Neuronal stem cell (in vitro differentiated cells): ENCODE results near the gene PLXND1.
"Not testable (repeated sequence)": the region's sequence is repeated elsewhere in the genome, so short reads cannot be mapped to it uniquely, and the experiment has no call there.

Experiments
- DNase-seq: peaks from one replicate; pipeline ENCODE4 v3.0.0-alpha.2; 2013; ENCODE audit warnings: low spot score
- H2AFZ ChIP-seq: one replicate; pipeline ENCODE4 v1.6.1; 2013; ENCODE audit warnings: mild to moderate bottlenecking, low read length, inconsistent platforms
- H2AK5ac ChIP-seq: 2 replicates; pipeline ENCODE4 v1.6.1; 2013; ENCODE audit warnings: low read depth, mild to moderate bottlenecking, inconsistent platforms, low read length, moderate library complexity, mixed read lengths
- H2BK120ac ChIP-seq: 2 replicates; pipeline ENCODE4 v1.6.1; 2013; ENCODE audit warnings: low read depth, mild to moderate bottlenecking, inconsistent platforms, low read length, moderate library complexity, mixed read lengths
- H2BK12ac ChIP-seq: one replicate; pipeline ENCODE4 v1.6.1; 2013; ENCODE audit warnings: low read length, inconsistent platforms
- H2BK15ac ChIP-seq: 2 replicates; pipeline ENCODE4 v1.6.1; 2013; ENCODE audit warnings: mild to moderate bottlenecking, low read length, inconsistent platforms, mixed read lengths
- H2BK5ac ChIP-seq: one replicate; pipeline ENCODE4 v1.6.1; 2013; ENCODE audit warnings: inconsistent platforms, mild to moderate bottlenecking, low read length, moderate library complexity
- H3K14ac ChIP-seq: one replicate; pipeline ENCODE4 v1.6.1; 2013; ENCODE audit warnings: low read length, inconsistent platforms
- H3K18ac ChIP-seq: 2 replicates; pipeline ENCODE4 v1.6.1; 2013; ENCODE audit warnings: low read length, inconsistent platforms
- H3K23ac ChIP-seq: 2 replicates; pipeline ENCODE4 v1.6.1; 2013; ENCODE audit warnings: low read depth, mild to moderate bottlenecking, mixed read lengths, low read length, inconsistent platforms; ENCODE audit not compliant: poor library complexity
- H3K27ac ChIP-seq: replicated peaks from 3 replicates; pipeline ENCODE4 v1.5.1; 2013; ENCODE audit warnings: low read length, inconsistent platforms
- H3K27me3 ChIP-seq, 3 experiments: 2 replicates each; pipeline ENCODE4 v1.6.1; 2013; ENCODE audit warnings: low read length in 3 of 3, mild to moderate bottlenecking in 2 of 3, inconsistent platforms in 1 of 3, low read depth in 1 of 3, mixed read lengths in 1 of 3, moderate library complexity in 1 of 3; ENCODE audit not compliant: control insufficient read depth in 3 of 3, insufficient read depth in 3 of 3
- H3K36me3 ChIP-seq, 2 donors: replicated peaks in 1 of 2; 2 replicates each; pipeline ENCODE4 v1.6.1; 2013; ENCODE audit warnings: low read length in 2 of 2; ENCODE audit not compliant: control insufficient read depth in 2 of 2, insufficient read depth in 2 of 2
- H3K4ac ChIP-seq: 2 replicates; pipeline ENCODE4 v1.6.1; 2013; ENCODE audit warnings: inconsistent platforms, mild to moderate bottlenecking, low read length, moderate library complexity
- H3K4me1 ChIP-seq, 2 donors: 1 replicate in 1 of 2; 2 replicates in 1 of 2; pipeline ENCODE4 v1.6.1; 2013; ENCODE audit warnings: low read length in 2 of 2, low read depth in 1 of 2; ENCODE audit not compliant: control insufficient read depth in 2 of 2, insufficient read depth in 1 of 2
- H3K4me2 ChIP-seq: one replicate; pipeline ENCODE4 v1.6.1; 2013; ENCODE audit warnings: mild to moderate bottlenecking, low read length, inconsistent platforms; ENCODE audit not compliant: insufficient read depth, poor library complexity, severe bottlenecking
- H3K4me3 ChIP-seq, 2 donors: 2 replicates each; pipeline ENCODE4 v1.5.1; 2013; ENCODE audit warnings: low read length in 2 of 2, mild to moderate bottlenecking in 2 of 2, inconsistent platforms in 1 of 2, moderate library complexity in 1 of 2
- H3K79me1 ChIP-seq: one replicate; pipeline ENCODE4 v1.6.1; 2013; ENCODE audit warnings: low read depth, mild to moderate bottlenecking, inconsistent platforms, low read length, moderate library complexity
- H3K9ac ChIP-seq: one replicate; pipeline ENCODE4 v1.6.1; 2013; ENCODE audit warnings: mild to moderate bottlenecking, low read depth, low read length, inconsistent platforms; ENCODE audit not compliant: poor library complexity
- H3K9me3 ChIP-seq, 2 donors: replicated peaks in 1 of 2; 2 replicates each; pipeline versions ENCODE3 to v1.6.1; 2013; ENCODE audit warnings: low read length in 2 of 2, mild to moderate bottlenecking in 2 of 2, inconsistent platforms in 1 of 2, low read depth in 1 of 2, mixed read lengths in 1 of 2, moderate library complexity in 1 of 2; ENCODE audit not compliant: control insufficient read depth in 2 of 2, insufficient read depth in 1 of 2
- H4K8ac ChIP-seq: one replicate; pipeline ENCODE4 v1.6.1; 2013; ENCODE audit warnings: low read depth, mild to moderate bottlenecking, inconsistent platforms, low read length, moderate library complexity
- H4K91ac ChIP-seq: one replicate; pipeline ENCODE4 v1.6.1; 2013; ENCODE audit warnings: low read length, low read depth, mild to moderate bottlenecking, inconsistent platforms; ENCODE audit not compliant: poor library complexity
- WGBS, 2 donors: extraction: QIAGEN DNeasy Blood & Tissue Kit; methylation state at CpG; one replicate each; pipeline ENCODE4 v1.1.7; 2013; ENCODE audit warnings: missing lambda C conversion rate in 2 of 2, mixed read lengths in 1 of 2; ENCODE audit not compliant: insufficient read length in 2 of 2, insufficient replicate concordance in 1 of 2; ENCODE audit errors: extremely low coverage in 2 of 2; 5-methylcytosine and 5-hydroxymethylcytosine counted together

Gene PLXND1

GRCh38 chr3:129515821-129516432 is 90.5 kb downstream of the PLXND1 start:
- not testable (repeated sequence) for H2AK5ac ChIP-seq, DNase-seq, H3K23ac ChIP-seq, H2BK15ac ChIP-seq, H3K27ac ChIP-seq, H3K9me3 ChIP-seq, H3K4me2 ChIP-seq, H4K91ac ChIP-seq, H3K14ac ChIP-seq, H3K4me3 ChIP-seq, H3K18ac ChIP-seq, H3K27me3 ChIP-seq, H3K79me1 ChIP-seq, H2BK5ac ChIP-seq, H3K4ac ChIP-seq, H4K8ac ChIP-seq, H2AFZ ChIP-seq, H3K4me1 ChIP-seq, H2BK12ac ChIP-seq
- no CpG with 5 or more reads among the region's 7 CpGs for WGBS, 2 donors
- Histone ChIP-seq H3K9ac (peak overlapping the region; percentile 35), H2BK120ac (peak overlapping the region; percentile 27), H3K36me3 (peaks cover 18 to 63% of the 10 kb centered on the region in 2 donors)

DNA sequence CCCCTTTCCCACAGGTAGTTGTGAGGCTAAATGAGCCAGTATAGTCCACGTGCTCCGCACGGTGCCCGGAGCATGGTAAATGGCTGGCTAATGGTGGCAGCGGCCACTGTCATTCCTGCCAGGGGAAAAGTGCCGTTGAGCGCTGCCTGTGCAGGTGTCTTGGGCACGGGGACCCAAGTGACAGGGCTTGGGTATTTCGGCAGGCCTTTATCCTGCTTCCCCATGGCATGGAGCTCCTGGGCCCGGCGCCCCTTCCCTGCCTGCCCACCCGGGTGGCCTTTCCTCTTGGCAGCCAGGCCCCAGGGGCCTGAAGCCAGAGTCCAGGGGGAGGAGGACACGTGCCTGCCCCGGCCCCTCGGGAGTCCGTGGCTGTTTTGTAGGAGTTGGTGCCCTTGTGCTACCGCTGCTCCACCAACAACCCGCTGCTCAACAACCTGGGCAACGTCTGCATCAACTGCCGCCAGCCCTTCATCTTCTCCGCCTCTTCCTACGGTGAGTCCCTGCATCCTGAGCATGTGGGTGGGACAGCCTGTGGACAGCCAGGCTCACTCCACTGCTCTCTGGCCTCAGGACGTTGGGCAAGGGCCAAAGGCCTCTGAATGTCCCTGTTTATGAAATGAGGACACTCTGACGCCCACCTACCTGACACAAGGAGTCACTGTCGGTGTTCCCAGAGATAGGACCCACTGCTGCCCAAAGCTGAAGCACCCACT is 91.2 kb downstream of the PLXND1 start:
- H3K36me3 ChIP-seq: peaks cover 22 to 64% of the 10 kb centered on the region in 2 donors
- not testable (repeated sequence) for H3K4ac ChIP-seq, H3K14ac ChIP-seq, H3K9ac ChIP-seq, DNase-seq, H2AFZ ChIP-seq, H2BK5ac ChIP-seq, H3K4me3 ChIP-seq, H3K9me3 ChIP-seq, H3K79me1 ChIP-seq, H3K18ac ChIP-seq, H2AK5ac ChIP-seq, H3K23ac ChIP-seq, H2BK120ac ChIP-seq, H2BK15ac ChIP-seq, H2BK12ac ChIP-seq, H3K27ac ChIP-seq, H3K4me1 ChIP-seq, H3K4me2 ChIP-seq, H4K8ac ChIP-seq, H3K27me3 ChIP-seq, H4K91ac ChIP-seq
- WGBS, 2 donors: no CpG with 5 or more reads among the region's 25 CpGs

GRCh38 chr3:129514563-129514962 is 91.9 kb downstream of the PLXND1 start:
- Histone ChIP-seq H2BK12ac (no peak overlapping the region), H3K4me2 (no peak overlapping the region), H3K4me3 (no peak overlapping the region), H3K4me1 (no peaks in the 10 kb centered on the region), H3K9me3 (no peaks in the 10 kb centered on the region), H3K18ac (no peak overlapping the region), H2AK5ac (no peak overlapping the region), H2BK15ac (no peak overlapping the region), H3K79me1 (no peaks in the 10 kb centered on the region), H4K91ac (no peak overlapping the region), H4K8ac (peak overlapping the region; percentile 6), H3K36me3 (peaks cover 22 to 64% of the 10 kb centered on the region in 2 donors), H3K14ac (no peak overlapping the region), H2BK5ac (no peak overlapping the region), H3K27me3 (no peaks in the 10 kb centered on the region), H3K4ac (no peak overlapping the region), H3K9ac (no peak overlapping the region), H2AFZ (no peak overlapping the region), H2BK120ac (no peak overlapping the region), H3K27ac (no peak overlapping the region), H3K23ac (no peak overlapping the region)
- no peak for DNase-seq
- no CpG with 5 or more reads among the region's 6 CpGs for WGBS, 2 donors

GRCh38 chr3:129514110-129514509 is 92.4 kb downstream of the PLXND1 start:
- Histone ChIP-seq H2AFZ (no peak overlapping the region), H2AK5ac (no peak overlapping the region), H3K4me2 (no peak overlapping the region), H3K9me3 (no peaks in the 10 kb centered on the region), H4K91ac (no peak overlapping the region), H3K18ac (peak overlapping the region; percentile 23), H2BK120ac (no peak overlapping the region), H3K27me3 (no peaks in the 10 kb centered on the region), H2BK5ac (no peak overlapping the region), H3K79me1 (no peaks in the 10 kb centered on the region), H3K27ac (no peak overlapping the region), H4K8ac (no peak overlapping the region), H3K9ac (no peak overlapping the region), H3K4me3 (no peak overlapping the region), H3K4ac (no peak overlapping the region), H3K36me3 (peaks cover 18 to 69% of the 10 kb centered on the region in 2 donors), H3K14ac (no peak overlapping the region), H2BK15ac (no peak overlapping the region), H3K4me1 (no peaks in the 10 kb centered on the region), H3K23ac (no peak overlapping the region), H2BK12ac (no peak overlapping the region)
- no CpG with 5 or more reads among the region's 10 CpGs for WGBS, 2 donors
- DNase-seq: no peak
